Choroid plexus epithelial cell (primary cell): ENCODE measurements around the gene AGPAT3.

ENCODE experiments used
- DNase-seq: peaks from one replicate; pipeline ENCODE4 v3.0.0-alpha.2; 2010; ENCODE audit warnings: low read depth
- H3K4me3 ChIP-seq: 2 replicates; pipeline ENCODE4 v1.5.1; 2011; ENCODE audit warnings: low read depth, mild to moderate bottlenecking, control low read depth, low read length, moderate library complexity
- CTCF ChIP-seq: conservative IDR thresholded peaks from 2 replicates; pipeline ENCODE4 v1.5.1; 2011; ENCODE audit warnings: low read depth, mild to moderate bottlenecking, control low read depth, inconsistent platforms, low read length, moderate library complexity

AGPAT3 gene

GRCh38 chr21:43877936-43878575 lies 13.0 kb downstream of the AGPAT3 start:
- no peak for DNase-seq
- no peak for TF ChIP-seq CTCF
- no peak overlapping the region for H3K4me3 ChIP-seq

- DNase-seq, result no peak
- TF ChIP-seq CTCF, result no peak
Observed at GRCh38 chr21:43879348-43880110, 14.5 kb downstream of the AGPAT3 start.

GRCh38 chr21:43880111-43880985 lies 15.3 kb downstream of the AGPAT3 start:
- no peak overlapping the region for H3K4me3 ChIP-seq
- DNase-seq, result no peak
- TF ChIP-seq CTCF, result no peak

More at GRCh38 chr21:43879348-43880110, 14.5 kb downstream of the AGPAT3 start:
- H3K4me3 ChIP-seq, result no peak overlapping the region

GRCh38 chr21:43881283-43881682 lies 16.3 kb downstream of the AGPAT3 start:
- no peak for TF ChIP-seq CTCF
- H3K4me3 ChIP-seq, result no peak overlapping the region
- DNase-seq, result no peak

- no peak overlapping the region for H3K4me3 ChIP-seq
- no peak for TF ChIP-seq CTCF
- DNase-seq, result no peak
Observed at GRCh38 chr21:43881935-43882334, 16.9 kb downstream of the AGPAT3 start.

- TF ChIP-seq CTCF, result no peak
- DNase-seq, result no peak
Observed at GRCh38 chr21:43882952-43883545, 18.0 kb downstream of the AGPAT3 start.

More at GRCh38 chr21:43882952-43883545, 18.0 kb downstream of the AGPAT3 start:
- H3K4me3 ChIP-seq, result no peak overlapping the region
